Uterus (tissue), 4 donors: ENCODE data around the gene CDK3. TPM values are rescaled to one million over a fixed set of nuclear protein-coding genes. Genes with fewer than 3 reads are reported as not detected.
"Not testable (repeated sequence)": the region's sequence is repeated elsewhere in the genome, so short reads cannot be mapped to it uniquely, and the experiment has no call there.

Experiments used
- DNase-seq, 2 donors: peaks; one replicate each; pipeline ENCODE4 v3.0.0-alpha.2; 2019 to 2020
- H3K27ac ChIP-seq, 2 donors: fragments of 200-600 bp; sonication (generic); 1 replicate in 1 of 2; 2 replicates in 1 of 2; pipeline ENCODE4 v1.5.1; 2016 to 2018
- H3K27me3 ChIP-seq, 2 donors: fragments of 200-600 bp; sonication (generic); one replicate each; pipeline ENCODE4 v1.5.1; 2018 to 2019; ENCODE audit warnings: control low read depth in 1 of 2
- H3K36me3 ChIP-seq, 2 donors: fragments of 200-600 bp; sonication (generic); one replicate each; pipeline ENCODE4 v1.5.1; 2019; ENCODE audit warnings: control low read depth in 1 of 2
- H3K4me1 ChIP-seq, 2 donors: fragments of 200-600 bp; sonication (generic); one replicate each; pipeline ENCODE4 v1.5.1; 2018 to 2019; ENCODE audit warnings: control low read depth in 1 of 2
- H3K4me3 ChIP-seq, 2 donors: fragments of 200-600 bp; sonication (generic); 1 replicate in 1 of 2; 2 replicates in 1 of 2; pipeline ENCODE4 v1.5.1; 2018 to 2019; ENCODE audit warnings: mild to moderate bottlenecking in 1 of 2
- H3K9me3 ChIP-seq, 2 donors: fragments of 200-600 bp; sonication (generic); one replicate each; pipeline ENCODE4 v1.5.1; 2019; ENCODE audit warnings: control low read depth in 1 of 2
- CTCF ChIP-seq, 4 experiments: fragments of 200-600 bp in 2 of 4; fragments of 450-650 bp in 2 of 4; sonication (generic) in 2 of 4; IDR thresholded peaks; one replicate each; pipeline ENCODE4 v1.5.1; 2016 to 2019; ENCODE audit warnings: antibody characterized with exemption in 4 of 4, mild to moderate bottlenecking in 2 of 4, moderate library complexity in 1 of 4
- POLR2A ChIP-seq, 2 donors: fragments of 450-650 bp; IDR thresholded peaks; one replicate each; pipeline ENCODE4 v1.6.1; 2016; ENCODE audit warnings: antibody characterized with exemption in 2 of 2, mild to moderate bottlenecking in 1 of 2, moderate library complexity in 1 of 2
- intact Hi-C: fragments of 100-400 bp; cut with DNase I; formaldehyde crosslinking; loops from one replicate; pipeline ENCODE4 v1.15.1; 2023; ENCODE audit warnings: low total_unique reads
- total RNA-seq, 4 donors: library from RNA; depleted of rRNA in 3 of 4; stranded (reverse); fragments of >200 nt in 3 of 4; gene quantifications; one replicate each; pipeline versions ENCODE4 v1.1.0 to v1.2.4, GENCODE V29; 2014 to 2023
- donor health status: DM: yes; HTN: yes; CAD: no.

Gene CDK3
- total RNA-seq, 4 donors from 2014 or later = 8.5 to 10.8 (median 9.6) TPM; not detected in 1

- Histone ChIP-seq H3K4me3 (no peak overlapping the region), H3K27me3 (no peaks in the 10 kb centered on the region), H3K9me3 (no peaks in the 10 kb centered on the region), H3K36me3 (no peaks in the 10 kb centered on the region), H3K27ac (no peak overlapping the region), H3K4me1 (no peaks in the 10 kb centered on the region)
- no peak for DNase-seq
- TF ChIP-seq POLR2A (IDR thresholded peaks at IDR 0.05) = no peak
- TF ChIP-seq CTCF (IDR thresholded peaks at IDR 0.05) = no peak
- intact Hi-C loops = no loop called here
These were observed 35.2 kb upstream of the CDK3 start for GRCh38 chr17:75965468-75965867.

DNA sequence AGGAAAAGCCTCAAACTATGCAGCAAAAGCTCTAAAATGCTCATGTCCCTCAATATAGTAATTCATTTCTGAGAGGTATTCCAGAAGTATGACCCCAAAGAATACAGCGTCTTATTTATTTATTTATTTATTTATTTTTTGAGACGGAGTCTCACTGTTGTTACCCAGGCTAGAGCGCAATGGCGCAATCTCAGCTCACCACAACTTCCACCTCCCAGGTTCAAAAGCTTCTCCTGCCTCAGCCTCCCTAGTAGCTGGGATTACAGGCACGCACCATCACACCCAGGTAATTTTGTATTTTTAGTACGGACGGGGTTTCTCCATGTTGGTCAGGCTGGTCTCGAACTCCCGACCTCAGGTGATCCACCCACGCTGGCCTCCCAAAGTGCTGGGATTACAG lies 31.6 kb upstream of the CDK3 start:
- H3K4me1 ChIP-seq, H3K27ac ChIP-seq, H3K9me3 ChIP-seq, intact Hi-C loops, DNase-seq, H3K36me3 ChIP-seq, H3K4me3 ChIP-seq, H3K27me3 ChIP-seq: not testable (repeated sequence)

DNA sequence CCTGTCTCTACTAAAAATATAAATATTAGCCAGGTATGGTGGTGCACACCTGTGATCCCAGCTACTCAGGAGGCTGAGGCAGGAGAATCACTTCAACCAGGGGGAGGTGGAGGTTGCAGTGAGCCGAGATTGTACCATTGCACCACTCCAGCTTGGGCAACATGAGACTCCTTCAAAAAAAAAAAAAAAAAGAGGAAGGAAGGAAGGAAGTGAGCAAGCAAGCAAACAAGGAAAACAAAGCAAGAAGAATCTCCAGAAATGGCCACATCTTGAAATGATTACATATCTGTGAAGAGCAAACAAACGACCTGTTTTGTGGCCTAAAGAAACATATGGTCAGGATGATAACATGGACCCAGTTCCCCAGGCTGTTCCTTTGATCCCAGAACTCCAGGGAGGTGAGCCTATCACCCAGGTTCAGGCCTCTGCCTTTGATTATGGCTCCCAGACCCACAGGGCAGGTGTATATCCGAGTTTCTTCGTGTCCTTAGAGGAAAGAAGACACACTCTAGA lies 30.6 kb upstream of the CDK3 start:
- Histone ChIP-seq H3K4me1 (no peaks in the 10 kb centered on the region), H3K27me3 (no peaks in the 10 kb centered on the region), H3K27ac (no peak overlapping the region)

GRCh38 chr17:75970626-75971025 lies 30.0 kb upstream of the CDK3 start:
- no peaks in the 10 kb centered on the region for H3K9me3 ChIP-seq
- DNase-seq = no peak
- no peaks in the 10 kb centered on the region for H3K4me1 ChIP-seq
- intact Hi-C loops = no loop called here
- TF ChIP-seq CTCF (IDR thresholded peaks at IDR 0.05) (no peak), POLR2A (IDR thresholded peaks at IDR 0.05) (no peak)
- H3K36me3 ChIP-seq = no peaks in the 10 kb centered on the region
- no peak overlapping the region for H3K27ac ChIP-seq
- H3K4me3 ChIP-seq = no peak overlapping the region
- H3K27me3 ChIP-seq = no peaks in the 10 kb centered on the region

More for the DNA sequence above, 30.6 kb upstream of the CDK3 start:
- Histone ChIP-seq H3K4me3 (no peak overlapping the region), H3K36me3 (no peaks in the 10 kb centered on the region), H3K9me3 (no peaks in the 10 kb centered on the region)
- intact Hi-C loops = no loop called here
- DNase-seq = no peak
- TF ChIP-seq POLR2A (IDR thresholded peaks at IDR 0.05) (no peak), CTCF (IDR thresholded peaks at IDR 0.05) (no peak)

GRCh38 chr17:75975187-75975586 lies 25.5 kb upstream of the CDK3 start:
- H3K9me3 ChIP-seq, H3K4me3 ChIP-seq, DNase-seq, H3K4me1 ChIP-seq, intact Hi-C loops, H3K36me3 ChIP-seq, H3K27ac ChIP-seq, H3K27me3 ChIP-seq: not testable (repeated sequence)

GRCh38 chr17:75975757-75976174 lies 24.9 kb upstream of the CDK3 start:
- no peak overlapping the region for H3K4me3 ChIP-seq
- TF ChIP-seq CTCF (IDR thresholded peaks at IDR 0.05) (no peak), POLR2A (IDR thresholded peaks at IDR 0.05) (no peak)
- no peaks in the 10 kb centered on the region for H3K27me3 ChIP-seq
- intact Hi-C loops = no loop called here
- no peaks in the 10 kb centered on the region for H3K9me3 ChIP-seq
- H3K27ac ChIP-seq = no peak overlapping the region
- H3K4me1 ChIP-seq = no peaks in the 10 kb centered on the region
- no peak for DNase-seq
- H3K36me3 ChIP-seq = no peaks in the 10 kb centered on the region
